Spinal cord (tissue), 10 donors: ENCODE data around the gene PMM2. TPM values are rescaled to one million over a fixed set of nuclear protein-coding genes. Genes with fewer than 3 reads are reported as not detected.

Experiments
- DNase-seq, 6 donors: peaks; one replicate each; pipeline versions ENCODE4 v3.0.0 to v3.0.0-alpha.2; 2013 to 2015; ENCODE audit warnings: low spot score in 6 of 6, low read depth in 4 of 6
- H3K27ac ChIP-seq: one replicate; pipeline ENCODE4 v1.5.1; 2013; ENCODE audit warnings: low read depth, low read length, control low read depth
- H3K27me3 ChIP-seq: one replicate; pipeline ENCODE4 v1.6.1; 2013; ENCODE audit warnings: low read length; ENCODE audit not compliant: control insufficient read depth, insufficient read depth
- H3K36me3 ChIP-seq: one replicate; pipeline ENCODE4 v1.6.1; 2013; ENCODE audit warnings: low read length; ENCODE audit not compliant: control insufficient read depth, insufficient read depth
- H3K4me1 ChIP-seq: one replicate; pipeline ENCODE4 v1.6.1; 2013; ENCODE audit warnings: low read length; ENCODE audit not compliant: control insufficient read depth, insufficient read depth
- H3K4me3 ChIP-seq: one replicate; pipeline ENCODE4 v1.5.1; 2013; ENCODE audit warnings: low read depth, low read length, control low read depth
- H3K9me3 ChIP-seq: one replicate; pipeline ENCODE4 v1.6.1; 2013; ENCODE audit warnings: low read length; ENCODE audit not compliant: control insufficient read depth, insufficient read depth
- WGBS: methylation state at CpG from one replicate; pipeline ENCODE4 v1.1.5; 2013; ENCODE audit warnings: missing lambda C conversion rate; ENCODE audit not compliant: insufficient coverage; 5-methylcytosine and 5-hydroxymethylcytosine counted together
- polyA plus RNA-seq, 2 donors: library from polyadenylated mRNA; unstranded; fragments of 120-200 nt; gene quantifications; one replicate each; pipeline ENCODE4 v1.2.1, GENCODE V29; 2013; ENCODE audit not compliant: insufficient read length in 2 of 2
- total RNA-seq, 2 donors: library from RNA; depleted of rRNA in 1 of 2; stranded (reverse); fragments of 120-200 nt in 1 of 2; fragments of >200 nt in 1 of 2; gene quantifications; one replicate each; pipeline versions ENCODE4 v1.2.3 to v1.2.4, GENCODE V29; 2013 to 2014
- donor health status: healthy.

PMM2 gene
- total and polyA plus RNA-seq, 4 donors = 8.5 to 20.7 (median 14.7) TPM

- Histone ChIP-seq H3K27me3 (no peaks in the 10 kb centered on the region), H3K27ac (no peak overlapping the region), H3K9me3 (no peaks in the 10 kb centered on the region), H3K4me3 (no peak overlapping the region), H3K36me3 (no peaks in the 10 kb centered on the region), H3K4me1 (peaks cover 4% of the 10 kb centered on the region)
- 58% methylated on average over 3 of the region's 6 CpGs for WGBS
- no peak for DNase-seq
Observed at GRCh38 chr16:8878523-8878911, 80.9 kb downstream of the PMM2 start.

- H3K9me3 ChIP-seq = no peaks in the 10 kb centered on the region
- 98% methylated on average over 5 of the region's 8 CpGs for WGBS
- DNase-seq = no peak
- H3K27ac ChIP-seq = no peak overlapping the region
- peaks cover 5% of the 10 kb centered on the region for H3K36me3 ChIP-seq
- no peaks in the 10 kb centered on the region for H3K27me3 ChIP-seq
- peaks cover 13% of the 10 kb centered on the region for H3K4me1 ChIP-seq
- no peak overlapping the region for H3K4me3 ChIP-seq
Observed at GRCh38 chr16:8880839-8881510, 83.3 kb downstream of the PMM2 start.

GRCh38 chr16:8882041-8882617, 84.5 kb downstream of the PMM2 start, which contains the start of gene LITAFD:
Gene LITAFD (plus strand): TSS chr16:8882351. CDS start chr16:8884356, 2,005 bp downstream.
- H3K4me3 ChIP-seq = no peak within 1 kb of the TSS
- DNase-seq = no peak
- peaks cover 24% of the 10 kb centered on the region for H3K4me1 ChIP-seq
- H3K9me3 ChIP-seq = no peaks in the 10 kb centered on the region
- no peak within 1 kb of the TSS for H3K27ac ChIP-seq
- no peaks in the 10 kb centered on the region for H3K27me3 ChIP-seq
- peaks cover 6% of the 10 kb centered on the region for H3K36me3 ChIP-seq
- WGBS = 78% methylated on average over 10 of the region's 10 CpGs

GRCh38 chr16:8882725-8883377, 85.2 kb downstream of the PMM2 start:
- H3K27me3 ChIP-seq = no peaks in the 10 kb centered on the region
- WGBS = 90% methylated on average over 15 of the region's 17 CpGs
- no peak for DNase-seq

GRCh38 chr16:8885674-8886592, 88.3 kb downstream of the PMM2 start:
- Histone ChIP-seq H3K27ac (no peak overlapping the region), H3K4me3 (no peak overlapping the region), H3K9me3 (no peaks in the 10 kb centered on the region), H3K4me1 (peaks cover 38% of the 10 kb centered on the region), H3K27me3 (no peaks in the 10 kb centered on the region), H3K36me3 (peaks cover 38% of the 10 kb centered on the region)
- 22% methylated on average over 16 of the region's 20 CpGs for WGBS
- DNase-seq = no peak

More at GRCh38 chr16:8882725-8883377, 85.2 kb downstream of the PMM2 start:
- no peak overlapping the region for H3K27ac ChIP-seq
- peaks cover 31% of the 10 kb centered on the region for H3K4me1 ChIP-seq
- no peak overlapping the region for H3K4me3 ChIP-seq
- no peaks in the 10 kb centered on the region for H3K9me3 ChIP-seq
- H3K36me3 ChIP-seq = peaks cover 13% of the 10 kb centered on the region

- Histone ChIP-seq H3K4me1 (peaks cover 44% of the 10 kb centered on the region), H3K4me3 (no peak overlapping the region), H3K27ac (no peak overlapping the region), H3K27me3 (no peaks in the 10 kb centered on the region), H3K36me3 (peaks cover 46% of the 10 kb centered on the region), H3K9me3 (no peaks in the 10 kb centered on the region)
- 67% methylated on average over 16 of the region's 19 CpGs for WGBS
- DNase-seq = no peak
Observed at GRCh38 chr16:8886593-8887430, 89.2 kb downstream of the PMM2 start.

- peaks cover 51% of the 10 kb centered on the region for H3K36me3 ChIP-seq
- 92% methylated on average over 6 of the region's 6 CpGs for WGBS
- H3K27ac ChIP-seq = no peak overlapping the region
- no peak overlapping the region for H3K4me3 ChIP-seq
- no peaks in the 10 kb centered on the region for H3K27me3 ChIP-seq
- peaks cover 49% of the 10 kb centered on the region for H3K4me1 ChIP-seq
- no peaks in the 10 kb centered on the region for H3K9me3 ChIP-seq
- no peak for DNase-seq
Observed at GRCh38 chr16:8887431-8887765, 89.8 kb downstream of the PMM2 start.

- no peak overlapping the region for H3K4me3 ChIP-seq
- H3K4me1 ChIP-seq = peaks cover 49% of the 10 kb centered on the region
- 53% methylated on average over 16 of the region's 16 CpGs for WGBS
- DNase-seq = peak in 2 of 6 donors; percentile 58 to 84
- no peak overlapping the region for H3K27ac ChIP-seq
- H3K9me3 ChIP-seq = no peaks in the 10 kb centered on the region
- no peaks in the 10 kb centered on the region for H3K27me3 ChIP-seq
- peaks cover 51% of the 10 kb centered on the region for H3K36me3 ChIP-seq
Observed at GRCh38 chr16:8887952-8888560, 90.4 kb downstream of the PMM2 start.
